ENCODE data around the gene PPP1R1A.

PPP1R1A gene

GRCh38 chr12:54631551-54631950, 43.1 kb upstream of the PPP1R1A start:
- Histone ChIP-seq H3K79me2 (ENCODE audit: insufficient read depth, low read length) (no peaks in the 10 kb centered on the region), H3K9me3 (ENCODE audit: insufficient read depth, low read length) (peaks cover 9% of the 10 kb centered on the region; the same call in 1 of the 2 replicates), H3K9me2 (replicated peaks; ENCODE audit: insufficient read depth, low read length) (no peaks in the 10 kb centered on the region), H3K9ac (ENCODE audit: low read length) (no peak overlapping the region), H4K20me1 (ENCODE audit: low read depth, low read length) (no peaks in the 10 kb centered on the region), H3K4me3 (ENCODE audit: insufficient read depth, low read length, poor library complexity, severe bottlenecking) (no peak overlapping the region), H3F3A (ENCODE audit: insufficient read depth) (no peaks in the 10 kb centered on the region), H3K4me2 (ENCODE audit: low read depth, low read length, poor library complexity, severe bottlenecking) (no peak overlapping the region), H3K36me3 (ENCODE audit: low read length) (no peaks in the 10 kb centered on the region), H2AFZ (ENCODE audit: low read depth, low read length, severe bottlenecking) (no peak overlapping the region), H3K27me3 (ENCODE audit: low read length) (no peaks in the 10 kb centered on the region), H3K27ac (ENCODE audit: low read depth, low read length) (no peak overlapping the region)
- TF ChIP-seq EZH2phosphoT487 (conservative IDR thresholded peaks at IDR 0.05; ENCODE audit: low read length) (no peak), CTCF (IDR thresholded peaks at IDR 0.05; ENCODE audit: insufficient read depth, low read length, poor library complexity, severe bottlenecking) (no peak)

- no peaks in the 10 kb centered on the region for H3F3A ChIP-seq (ENCODE audit: insufficient read depth)
- no peaks in the 10 kb centered on the region for H3K79me2 ChIP-seq (ENCODE audit: insufficient read depth, low read length)
- H3K27ac ChIP-seq (ENCODE audit: low read depth, low read length): no peak overlapping the region
- H2AFZ ChIP-seq (ENCODE audit: low read depth, low read length, severe bottlenecking): no peak overlapping the region
- no peaks in the 10 kb centered on the region for H3K36me3 ChIP-seq (ENCODE audit: low read length)
- H3K4me2 ChIP-seq (ENCODE audit: low read depth, low read length, poor library complexity, severe bottlenecking): no peak overlapping the region
- no peak overlapping the region for H3K9ac ChIP-seq (ENCODE audit: low read length)
- no peak overlapping the region for H3K4me3 ChIP-seq (ENCODE audit: insufficient read depth, low read length, poor library complexity, severe bottlenecking)
- no peaks in the 10 kb centered on the region for H3K27me3 ChIP-seq (ENCODE audit: low read length)
- H3K9me2 ChIP-seq (replicated peaks; ENCODE audit: insufficient read depth, low read length): no peaks in the 10 kb centered on the region
- peaks cover 9% of the 10 kb centered on the region; the same call in 1 of the 2 replicates for H3K9me3 ChIP-seq (ENCODE audit: insufficient read depth, low read length)
- no peaks in the 10 kb centered on the region for H4K20me1 ChIP-seq (ENCODE audit: low read depth, low read length)
- TF ChIP-seq EZH2phosphoT487 (conservative IDR thresholded peaks at IDR 0.05; ENCODE audit: low read length) (no peak), CTCF (IDR thresholded peaks at IDR 0.05; ENCODE audit: insufficient read depth, low read length, poor library complexity, severe bottlenecking) (no peak)
These were observed 41.5 kb upstream of the PPP1R1A start for GRCh38 chr12:54629925-54630324.

GRCh38 chr12:54628186-54628846, 39.9 kb upstream of the PPP1R1A start:
- Histone ChIP-seq H3K4me3 (ENCODE audit: insufficient read depth, low read length, poor library complexity, severe bottlenecking) (no peak overlapping the region), H3K4me2 (ENCODE audit: low read depth, low read length, poor library complexity, severe bottlenecking) (no peak overlapping the region), H3K79me2 (ENCODE audit: insufficient read depth, low read length) (no peaks in the 10 kb centered on the region), H3K27ac (ENCODE audit: low read depth, low read length) (no peak overlapping the region), H3K27me3 (ENCODE audit: low read length) (0 out of 2 replicates have a peak, but pooled peaks cover 1% of the 10 kb centered on the region), H3K9ac (ENCODE audit: low read length) (no peak overlapping the region), H3F3A (ENCODE audit: insufficient read depth) (no peaks in the 10 kb centered on the region), H2AFZ (ENCODE audit: low read depth, low read length, severe bottlenecking) (no peak overlapping the region), H4K20me1 (ENCODE audit: low read depth, low read length) (no peaks in the 10 kb centered on the region), H3K9me2 (replicated peaks; ENCODE audit: insufficient read depth, low read length) (no peaks in the 10 kb centered on the region), H3K36me3 (ENCODE audit: low read length) (no peaks in the 10 kb centered on the region), H3K9me3 (ENCODE audit: insufficient read depth, low read length) (peaks cover 9% of the 10 kb centered on the region; the same call in 1 of the 2 replicates)
- TF ChIP-seq EZH2phosphoT487 (conservative IDR thresholded peaks at IDR 0.05; ENCODE audit: low read length): no peak
- no peak for TF ChIP-seq CTCF (IDR thresholded peaks at IDR 0.05; ENCODE audit: insufficient read depth, low read length, poor library complexity, severe bottlenecking)
